Measurements from ENCODE around the gene HARS1. TPM values are rescaled to one million over a fixed set of nuclear protein-coding genes. Genes with fewer than 3 reads are reported as not detected.

Gene HARS1
- total and polyA plus RNA-seq, 2 of the 13 experiments (the other 11 are each of a cell fraction or from before 2014, with no cell fraction given) = 36.9 to 66.2 TPM

DNA sequence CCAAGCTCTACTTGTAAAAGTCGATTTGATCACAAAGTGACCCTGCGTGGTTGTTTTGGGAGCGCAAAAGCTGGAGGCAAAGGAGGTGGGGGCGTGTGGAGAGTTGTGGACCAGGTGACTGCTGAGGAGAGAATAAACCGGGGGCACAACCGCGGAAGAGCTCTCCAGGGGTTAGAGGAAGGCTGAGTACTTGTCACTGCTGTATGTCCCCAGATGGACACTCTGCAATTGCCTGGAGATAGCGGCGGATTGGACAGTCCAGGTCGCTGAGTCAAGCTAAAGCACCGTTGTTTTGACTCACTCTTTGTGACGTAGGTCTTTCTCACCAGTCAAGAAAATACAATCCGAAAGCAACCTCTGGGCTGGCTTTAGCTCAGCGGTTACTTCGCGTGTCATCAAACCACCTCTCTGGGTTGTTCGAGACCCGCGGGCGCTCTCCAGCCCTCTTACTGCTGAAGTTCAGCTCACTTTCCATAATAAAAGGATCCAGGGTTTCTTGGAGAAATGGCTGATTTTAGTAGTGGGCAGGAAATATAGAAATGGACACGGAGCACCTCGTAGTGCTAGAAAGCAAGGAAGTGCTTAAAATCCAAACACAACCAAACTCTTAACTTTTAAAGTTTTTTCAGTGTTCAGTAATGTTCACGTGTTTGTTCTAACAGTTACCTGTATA lies 34.8 kb upstream of the HARS1 start (continued):
- TF ChIP-seq, protein P1, sequence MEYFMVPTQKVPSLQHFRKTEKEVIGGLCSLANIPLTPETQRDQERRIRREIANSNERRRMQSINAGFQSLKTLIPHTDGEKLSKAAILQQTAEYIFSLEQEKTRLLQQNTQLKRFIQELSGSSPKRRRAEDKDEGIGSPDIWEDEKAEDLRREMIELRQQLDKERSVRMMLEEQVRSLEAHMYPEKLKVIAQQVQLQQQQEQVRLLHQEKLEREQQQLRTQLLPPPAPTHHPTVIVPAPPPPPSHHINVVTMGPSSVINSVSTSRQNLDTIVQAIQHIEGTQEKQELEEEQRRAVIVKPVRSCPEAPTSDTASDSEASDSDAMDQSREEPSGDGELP (IDR thresholded peaks at IDR 0.05; ENCODE audit: borderline replicate concordance, low read depth) = no peak
- TF ChIP-seq ZFP36L1 (CRISPR knock-in tag; IDR thresholded peaks at IDR 0.05) (0 out of 2 replicates have a peak, but pooled peaks have one; percentile 61), SKI (IDR thresholded peaks at IDR 0.05; ENCODE audit: partially characterized antibody) (peak; percentile 38), ZNF207 (IDR thresholded peaks at IDR 0.05; ENCODE audit: borderline replicate concordance) (no peak), KAT2B (IDR thresholded peaks at IDR 0.05; ENCODE audit: borderline replicate concordance, low read depth, low read length) (no peak), ZSCAN31 (CRISPR knock-in tag; IDR thresholded peaks at IDR 0.05; ENCODE audit: low read depth) (0 out of 2 replicates have a peak, but pooled peaks have one; percentile 37), ZNF615 (CRISPR knock-in tag; IDR thresholded peaks at IDR 0.05; ENCODE audit: borderline replicate concordance) (0 out of 2 replicates have a peak, but pooled peaks have one; percentile 30), REPIN1 (CRISPR knock-in tag; IDR thresholded peaks at IDR 0.05; ENCODE audit: borderline replicate concordance, low read depth) (peak; percentile 48; the same call in 1 of the 2 replicates), CBFB (CRISPR knock-in tag; IDR thresholded peaks at IDR 0.05) (peak; percentile 66; the same call in 1 of the 2 replicates), ATF1 (CRISPR knock-in tag; IDR thresholded peaks at IDR 0.05) (peak; percentile 92), NR2C2 (CRISPR knock-in tag; IDR thresholded peaks at IDR 0.05; ENCODE audit: borderline replicate concordance) (0 out of 2 replicates have a peak, but pooled peaks have one; percentile 21), RFX5 (IDR thresholded peaks at IDR 0.05; ENCODE audit: low read depth, low read length) (peak; percentile 91), ZNF446 (CRISPR knock-in tag; IDR thresholded peaks at IDR 0.05) (no peak), RXRB (CRISPR knock-in tag; IDR thresholded peaks at IDR 0.05; ENCODE audit: borderline replicate concordance) (peak; percentile 77), SIN3B (IDR thresholded peaks at IDR 0.05; ENCODE audit: low read length) (no peak)
- TF ChIP-seq, protein P2, sequence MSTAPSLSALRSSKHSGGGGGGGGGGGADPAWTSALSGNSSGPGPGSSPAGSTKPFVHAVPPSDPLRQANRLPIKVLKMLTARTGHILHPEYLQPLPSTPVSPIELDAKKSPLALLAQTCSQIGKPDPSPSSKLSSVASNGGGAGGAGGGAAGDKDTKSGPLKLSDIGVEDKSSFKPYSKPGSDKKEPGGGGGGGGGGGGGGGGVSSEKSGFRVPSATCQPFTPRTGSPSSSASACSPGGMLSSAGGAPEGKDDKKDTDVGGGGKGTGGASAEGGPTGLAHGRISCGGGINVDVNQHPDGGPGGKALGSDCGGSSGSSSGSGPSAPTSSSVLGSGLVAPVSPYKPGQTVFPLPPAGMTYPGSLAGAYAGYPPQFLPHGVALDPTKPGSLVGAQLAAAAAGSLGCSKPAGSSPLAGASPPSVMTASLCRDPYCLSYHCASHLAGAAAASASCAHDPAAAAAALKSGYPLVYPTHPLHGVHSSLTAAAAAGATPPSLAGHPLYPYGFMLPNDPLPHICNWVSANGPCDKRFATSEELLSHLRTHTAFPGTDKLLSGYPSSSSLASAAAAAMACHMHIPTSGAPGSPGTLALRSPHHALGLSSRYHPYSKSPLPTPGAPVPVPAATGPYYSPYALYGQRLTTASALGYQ (CRISPR knock-in tag; IDR thresholded peaks at IDR 0.05) = peak; percentile 22; the same call in 1 of the 2 replicates
- TF ChIP-seq, protein P3, sequence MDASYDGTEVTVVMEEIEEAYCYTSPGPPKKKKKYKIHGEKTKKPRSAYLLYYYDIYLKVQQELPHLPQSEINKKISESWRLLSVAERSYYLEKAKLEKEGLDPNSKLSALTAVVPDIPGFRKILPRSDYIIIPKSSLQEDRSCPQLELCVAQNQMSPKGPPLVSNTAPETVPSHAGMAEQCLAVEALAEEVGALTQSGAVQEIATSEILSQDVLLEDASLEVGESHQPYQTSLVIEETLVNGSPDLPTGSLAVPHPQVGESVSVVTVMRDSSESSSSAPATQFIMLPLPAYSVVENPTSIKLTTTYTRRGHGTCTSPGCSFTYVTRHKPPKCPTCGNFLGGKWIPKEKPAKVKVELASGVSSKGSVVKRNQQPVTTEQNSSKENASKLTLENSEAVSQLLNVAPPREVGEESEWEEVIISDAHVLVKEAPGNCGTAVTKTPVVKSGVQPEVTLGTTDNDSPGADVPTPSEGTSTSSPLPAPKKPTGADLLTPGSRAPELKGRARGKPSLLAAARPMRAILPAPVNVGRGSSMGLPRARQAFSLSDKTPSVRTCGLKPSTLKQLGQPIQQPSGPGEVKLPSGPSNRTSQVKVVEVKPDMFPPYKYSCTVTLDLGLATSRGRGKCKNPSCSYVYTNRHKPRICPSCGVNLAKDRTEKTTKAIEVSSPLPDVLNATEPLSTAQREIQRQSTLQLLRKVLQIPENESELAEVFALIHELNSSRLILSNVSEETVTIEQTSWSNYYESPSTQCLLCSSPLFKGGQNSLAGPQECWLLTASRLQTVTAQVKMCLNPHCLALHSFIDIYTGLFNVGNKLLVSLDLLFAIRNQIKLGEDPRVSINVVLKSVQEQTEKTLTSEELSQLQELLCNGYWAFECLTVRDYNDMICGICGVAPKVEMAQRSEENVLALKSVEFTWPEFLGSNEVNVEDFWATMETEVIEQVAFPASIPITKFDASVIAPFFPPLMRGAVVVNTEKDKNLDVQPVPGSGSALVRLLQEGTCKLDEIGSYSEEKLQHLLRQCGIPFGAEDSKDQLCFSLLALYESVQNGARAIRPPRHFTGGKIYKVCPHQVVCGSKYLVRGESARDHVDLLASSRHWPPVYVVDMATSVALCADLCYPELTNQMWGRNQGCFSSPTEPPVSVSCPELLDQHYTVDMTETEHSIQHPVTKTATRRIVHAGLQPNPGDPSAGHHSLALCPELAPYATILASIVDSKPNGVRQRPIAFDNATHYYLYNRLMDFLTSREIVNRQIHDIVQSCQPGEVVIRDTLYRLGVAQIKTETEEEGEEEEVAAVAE (CRISPR knock-in tag; IDR thresholded peaks at IDR 0.05; ENCODE audit: borderline replicate concordance) = peak; percentile 78; the same call in 1 of the 2 replicates
- TF ChIP-seq, protein P4, sequence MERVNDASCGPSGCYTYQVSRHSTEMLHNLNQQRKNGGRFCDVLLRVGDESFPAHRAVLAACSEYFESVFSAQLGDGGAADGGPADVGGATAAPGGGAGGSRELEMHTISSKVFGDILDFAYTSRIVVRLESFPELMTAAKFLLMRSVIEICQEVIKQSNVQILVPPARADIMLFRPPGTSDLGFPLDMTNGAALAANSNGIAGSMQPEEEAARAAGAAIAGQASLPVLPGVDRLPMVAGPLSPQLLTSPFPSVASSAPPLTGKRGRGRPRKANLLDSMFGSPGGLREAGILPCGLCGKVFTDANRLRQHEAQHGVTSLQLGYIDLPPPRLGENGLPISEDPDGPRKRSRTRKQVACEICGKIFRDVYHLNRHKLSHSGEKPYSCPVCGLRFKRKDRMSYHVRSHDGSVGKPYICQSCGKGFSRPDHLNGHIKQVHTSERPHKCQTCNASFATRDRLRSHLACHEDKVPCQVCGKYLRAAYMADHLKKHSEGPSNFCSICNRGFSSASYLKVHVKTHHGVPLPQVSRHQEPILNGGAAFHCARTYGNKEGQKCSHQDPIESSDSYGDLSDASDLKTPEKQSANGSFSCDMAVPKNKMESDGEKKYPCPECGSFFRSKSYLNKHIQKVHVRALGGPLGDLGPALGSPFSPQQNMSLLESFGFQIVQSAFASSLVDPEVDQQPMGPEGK (CRISPR knock-in tag; IDR thresholded peaks at IDR 0.05) = peak; percentile 22; the same call in 1 of the 2 replicates
